HG03139 (cell line): ENCODE measurements around the gene ZMYND15.
A peak's percentile ranks its signal among the peaks of the same experiment; 100 is the strongest.

Experiments used
- ATAC-seq: cut with Tn5 transposase; IDR thresholded peaks from one replicate; pipeline ENCODE4 v1.9.1; 2021; ENCODE audit not compliant: unreplicated experiment

Gene ZMYND15

DNA sequence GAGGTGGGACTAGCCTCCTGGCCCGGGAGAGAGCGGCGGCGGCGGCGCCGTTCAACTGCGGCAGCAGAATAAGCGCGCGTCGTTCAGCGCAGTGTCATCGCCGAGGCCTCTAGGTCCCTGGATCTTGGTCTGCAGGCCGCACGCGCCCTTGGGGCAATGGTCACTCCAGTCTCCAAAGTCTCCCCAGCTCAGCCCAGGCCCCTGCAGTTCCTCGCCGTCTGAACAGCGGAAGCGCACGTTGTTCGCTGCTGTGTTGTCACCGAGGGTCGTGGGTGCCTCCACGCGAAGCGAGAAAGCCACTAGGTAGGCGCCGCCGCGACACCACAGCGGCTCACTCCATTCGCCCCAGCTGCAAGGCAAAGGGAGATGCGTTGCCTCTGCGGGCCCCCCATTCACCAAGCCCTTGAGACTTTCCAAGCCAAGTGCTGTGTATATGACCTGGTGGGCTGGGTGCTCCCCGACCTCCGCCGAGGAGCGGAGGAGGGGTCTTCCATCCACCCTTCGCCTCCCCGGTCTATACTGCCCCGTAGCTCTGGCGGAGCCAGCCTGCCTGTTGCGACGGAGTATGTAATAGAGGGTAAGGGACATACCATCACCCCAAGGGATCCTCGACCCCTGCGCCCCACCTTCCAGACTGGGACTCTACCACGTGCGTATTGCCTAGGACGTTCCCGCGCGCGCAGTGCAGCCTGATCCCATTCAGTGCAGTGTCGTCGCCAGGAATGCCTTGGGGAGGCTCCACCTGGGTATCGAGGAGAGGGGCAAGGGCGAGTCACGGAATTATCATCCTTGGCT lies 45.9 kb downstream of the ZMYND15 start:
- ATAC-seq = no peak

DNA sequence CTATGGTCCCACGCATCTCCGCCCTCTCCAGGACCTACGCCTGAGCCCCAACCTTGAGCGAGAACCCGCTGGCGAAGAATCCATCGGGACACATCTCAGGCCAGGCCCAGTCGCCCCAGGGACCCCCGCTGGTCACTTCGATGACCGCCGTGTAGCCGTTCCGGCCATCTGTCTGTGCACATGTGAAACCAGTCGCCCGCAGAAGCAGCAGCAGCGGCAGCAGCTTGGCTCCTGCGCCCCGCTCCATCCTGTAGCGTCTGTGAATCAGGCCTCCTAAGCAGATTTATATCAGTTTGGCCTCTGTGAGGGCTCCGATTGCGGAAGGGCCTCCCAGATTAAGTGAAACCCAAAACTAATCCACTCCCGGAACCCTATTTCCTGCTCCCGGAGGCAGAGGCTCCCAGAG lies 46.5 kb downstream of the ZMYND15 start, which contains the start of gene VMO1:
VMO1 (minus strand) TSS at position 259 of the 406 bp plus-strand sequence; CDS start at position 247, 12 bp downstream.
- ATAC-seq = no peak

DNA sequence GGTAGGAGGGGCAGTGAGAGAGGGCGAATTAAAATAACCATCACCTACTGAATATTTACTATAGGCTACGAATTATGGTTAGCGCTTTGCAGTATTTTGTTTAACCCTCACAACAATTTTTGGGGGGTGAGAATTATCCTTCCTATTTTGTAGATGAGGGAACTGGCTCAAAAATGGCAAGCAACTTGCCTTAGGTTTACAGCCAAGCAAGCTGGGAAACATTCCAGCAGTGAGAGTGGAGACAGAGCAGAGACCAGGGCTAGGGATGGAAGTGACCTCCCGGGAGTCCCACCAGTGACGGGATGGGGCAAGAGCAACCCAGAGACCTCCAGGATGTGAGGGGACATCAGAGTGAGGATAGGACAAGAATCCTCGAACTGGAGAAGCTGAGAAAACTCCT lies 46.9 kb downstream of the ZMYND15 start:
- ATAC-seq = no peak

DNA sequence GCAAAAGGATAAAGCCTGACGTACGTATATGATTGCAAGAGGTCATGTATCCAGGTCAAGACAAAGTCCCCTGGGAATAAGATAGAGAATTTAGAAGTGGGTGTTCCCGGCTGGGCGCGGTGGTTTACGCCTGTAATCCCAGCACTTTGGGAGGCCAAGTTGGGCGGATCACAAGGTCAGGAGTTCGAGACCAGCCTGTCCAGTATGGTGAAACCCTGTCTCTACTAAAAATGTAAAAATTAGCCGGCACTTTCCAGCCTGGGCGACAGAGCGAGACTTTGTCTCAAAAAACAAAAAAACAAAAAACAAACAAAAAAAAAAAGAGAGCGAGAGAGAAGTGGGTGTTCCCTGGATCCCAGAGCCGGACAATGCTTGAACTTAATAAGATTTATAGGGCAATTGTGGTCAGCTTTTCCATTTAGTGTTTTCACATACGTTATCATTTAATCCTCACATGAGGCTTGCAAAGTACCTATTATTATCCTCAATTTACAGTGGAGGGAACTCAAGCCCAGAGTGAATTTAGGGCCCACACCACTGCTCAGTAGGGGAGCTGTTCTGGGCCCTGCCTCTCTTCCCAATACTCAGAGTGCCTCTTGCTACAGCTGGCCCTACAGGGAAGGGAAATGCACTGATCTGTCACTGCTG lies 48.6 kb downstream of the ZMYND15 start:
- ATAC-seq = no peak

DNA sequence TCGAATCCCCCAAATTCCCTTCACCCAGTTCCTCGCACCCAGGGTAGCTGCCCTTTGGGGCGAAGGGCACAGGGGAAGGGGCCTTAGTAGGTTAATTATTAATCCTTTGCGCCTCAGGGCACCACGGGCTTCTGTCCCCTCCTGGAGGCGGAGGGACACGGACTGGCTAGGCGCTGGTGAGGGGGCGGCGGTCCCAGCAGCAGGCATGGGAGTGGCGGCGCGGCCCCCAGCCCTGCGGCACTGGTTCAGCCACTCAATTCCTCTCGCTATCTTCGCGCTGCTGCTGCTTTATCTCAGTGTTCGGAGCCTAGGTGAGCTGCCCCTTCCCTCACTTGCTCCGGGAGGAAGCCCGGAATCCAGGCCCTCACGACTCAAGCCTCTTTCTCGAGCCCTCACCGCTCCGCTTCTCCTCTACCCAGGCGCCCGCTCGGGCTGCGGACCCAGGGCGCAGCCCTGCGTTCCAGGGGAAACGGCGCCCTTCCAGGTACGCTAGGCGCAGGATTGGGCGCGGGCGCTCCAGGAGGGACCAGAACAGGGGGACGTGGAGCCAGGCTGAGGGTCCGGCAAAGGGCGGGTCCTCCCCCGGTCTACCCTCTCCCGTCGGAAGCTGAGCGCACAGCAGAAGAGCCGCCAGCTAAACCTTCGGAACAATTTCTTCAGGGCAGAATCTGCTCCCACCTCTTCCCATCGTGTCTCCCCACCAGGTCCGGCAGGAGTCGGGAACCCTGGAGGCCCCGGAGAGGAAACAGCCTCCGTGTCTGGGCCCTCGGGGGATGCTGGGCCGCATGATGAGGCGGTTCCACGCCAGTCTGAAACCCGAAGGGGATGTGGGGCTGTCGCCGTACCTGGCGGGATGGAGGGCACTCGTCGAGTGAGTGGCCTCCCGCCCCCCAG lies 49.4 kb downstream of the ZMYND15 start, which contains the start of gene GLTPD2:
GLTPD2 (plus strand) TSS at position 158 of the 894 bp plus-strand sequence; CDS start at position 206, 48 bp downstream.
- ATAC-seq = no peak

DNA sequence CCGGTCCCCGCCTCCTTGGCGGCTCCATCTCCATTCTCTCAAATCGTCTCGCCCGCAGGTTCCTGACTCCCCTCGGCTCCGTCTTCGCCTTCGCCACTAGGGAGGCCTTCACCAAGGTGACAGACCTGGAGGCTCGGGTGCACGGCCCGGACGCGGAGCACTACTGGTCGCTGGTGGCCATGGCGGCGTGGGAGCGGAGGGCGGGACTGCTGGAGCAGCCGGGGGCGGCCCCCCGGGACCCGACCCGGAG lies 50.0 kb downstream of the ZMYND15 start:
- no peak for ATAC-seq

DNA sequence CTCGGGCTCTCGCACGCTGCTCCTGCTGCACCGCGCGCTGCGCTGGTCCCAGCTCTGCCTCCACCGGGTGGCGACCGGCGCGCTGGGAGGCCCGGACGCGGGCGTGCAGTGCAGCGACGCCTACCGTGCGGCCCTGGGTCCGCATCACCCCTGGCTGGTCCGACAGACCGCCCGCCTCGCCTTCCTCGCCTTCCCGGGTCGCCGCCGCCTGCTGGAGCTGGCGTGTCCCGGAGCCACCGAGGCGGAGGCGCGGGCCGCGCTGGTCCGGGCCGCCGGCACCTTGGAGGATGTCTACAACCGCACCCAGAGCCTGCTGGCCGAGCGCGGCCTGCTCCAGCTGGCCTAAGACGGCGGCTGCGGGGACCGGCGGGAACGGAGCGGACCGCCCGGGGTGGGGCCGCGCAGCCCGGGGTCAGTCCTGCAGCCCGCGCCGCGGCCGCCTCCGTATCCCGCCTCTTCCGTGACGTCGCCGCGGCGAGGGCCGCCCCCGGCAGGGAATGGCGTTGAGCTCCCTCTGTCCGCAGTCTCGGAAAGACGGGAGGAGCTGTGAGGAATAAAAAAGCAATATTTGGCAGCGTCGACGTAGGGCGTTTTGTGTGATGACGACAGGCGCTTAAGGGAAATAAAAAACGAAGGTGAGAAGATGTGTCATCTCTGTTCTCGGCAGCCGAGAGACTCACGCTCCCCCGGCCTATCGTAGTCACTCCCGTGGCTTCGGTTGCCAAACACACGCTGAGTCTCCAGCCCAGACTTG lies 50.5 kb downstream of the ZMYND15 start:
- ATAC-seq = peak; percentile 81

DNA sequence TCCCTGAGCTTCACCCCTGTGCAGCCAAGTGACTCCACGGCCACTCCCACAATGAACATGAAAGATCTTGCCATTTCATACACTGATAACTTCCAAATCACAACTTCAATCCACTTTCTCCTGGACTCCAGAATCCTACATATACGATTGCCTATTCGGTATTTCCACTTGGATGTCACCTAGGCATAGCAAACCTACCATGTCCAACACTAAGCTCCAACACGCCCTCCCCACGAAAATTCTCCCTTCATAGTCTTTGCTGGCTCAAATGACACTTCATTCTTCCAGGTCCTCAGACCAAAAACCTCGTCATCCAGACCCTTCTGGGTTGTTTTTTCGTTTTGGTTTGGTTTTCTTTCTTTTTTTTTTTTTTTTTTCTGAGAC lies 51.1 kb downstream of the ZMYND15 start:
- ATAC-seq = no peak

DNA sequence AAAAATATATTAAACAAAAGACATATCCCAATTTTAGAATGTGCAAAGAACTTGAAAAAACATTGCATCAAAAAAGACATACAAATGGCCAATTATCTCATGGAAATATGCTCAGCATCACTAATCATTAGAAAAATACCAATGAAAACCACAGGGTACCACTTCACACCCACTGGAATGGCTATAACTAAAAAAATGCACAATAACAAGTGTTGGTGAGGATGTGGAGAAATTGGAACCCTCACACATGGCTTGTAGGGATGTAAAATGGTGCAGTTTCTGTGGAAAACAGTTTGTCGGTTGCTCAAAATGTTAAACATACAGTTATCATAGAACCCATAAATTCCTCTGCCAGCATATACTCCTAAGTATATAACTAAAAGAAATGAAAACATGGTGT lies 55.5 kb downstream of the ZMYND15 start:
- ATAC-seq = no peak
